ENCODE results near the gene ALPI.

The ALPI gene

DNA sequence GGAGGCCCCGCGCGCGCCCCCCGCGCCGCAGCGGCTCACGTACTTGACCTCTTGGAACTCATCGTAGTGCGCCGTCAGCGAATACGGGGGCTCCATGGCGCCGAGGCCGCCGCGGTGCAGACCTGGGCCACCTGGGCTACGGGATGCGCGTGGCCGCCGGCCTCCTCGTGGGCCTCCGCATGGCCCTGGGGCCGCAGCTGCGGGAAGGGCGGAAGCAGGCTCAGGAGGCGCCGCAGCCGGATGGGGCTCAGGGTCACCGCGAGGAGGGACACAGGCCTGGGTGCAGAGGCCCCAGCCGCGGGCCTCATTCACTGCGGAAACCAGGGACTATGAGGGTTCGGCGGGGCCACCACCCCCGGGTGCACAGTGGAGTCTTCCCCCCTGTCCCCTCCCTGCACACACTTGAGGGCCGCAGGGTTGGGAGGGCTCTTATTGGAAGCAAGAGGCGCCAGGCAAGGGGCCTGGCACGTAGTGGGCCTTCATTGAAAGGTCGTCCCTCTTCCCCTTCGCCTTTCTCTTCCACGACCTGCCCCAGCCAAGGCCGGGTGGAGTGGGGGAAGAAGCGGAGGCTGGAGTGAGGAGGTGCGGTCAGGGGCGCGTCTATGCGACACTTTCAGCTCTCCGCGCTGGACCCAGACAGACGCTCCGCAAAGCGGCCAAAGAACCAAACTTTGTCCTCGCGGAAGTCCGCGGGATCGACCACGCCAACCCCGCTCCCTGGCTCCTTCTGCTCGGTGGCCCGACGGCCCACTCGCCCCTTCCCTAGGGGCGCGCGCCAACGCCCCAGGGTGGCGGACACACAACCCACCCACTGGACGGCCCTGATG is 30.8 kb downstream of the ALPI start:
- DNase-seq: no peak

- no peak for DNase-seq
These were observed 31.6 kb downstream of the ALPI start, which contains the start of gene ECEL1 for GRCh38 chr2:232487385-232488096. ECEL1 (minus strand) TSS chr2:232487834; CDS start chr2:232486653, 1,181 bp downstream.

GRCh38 chr2:232488097-232488711 is 32.3 kb downstream of the ALPI start:
- no peak for DNase-seq

DNA sequence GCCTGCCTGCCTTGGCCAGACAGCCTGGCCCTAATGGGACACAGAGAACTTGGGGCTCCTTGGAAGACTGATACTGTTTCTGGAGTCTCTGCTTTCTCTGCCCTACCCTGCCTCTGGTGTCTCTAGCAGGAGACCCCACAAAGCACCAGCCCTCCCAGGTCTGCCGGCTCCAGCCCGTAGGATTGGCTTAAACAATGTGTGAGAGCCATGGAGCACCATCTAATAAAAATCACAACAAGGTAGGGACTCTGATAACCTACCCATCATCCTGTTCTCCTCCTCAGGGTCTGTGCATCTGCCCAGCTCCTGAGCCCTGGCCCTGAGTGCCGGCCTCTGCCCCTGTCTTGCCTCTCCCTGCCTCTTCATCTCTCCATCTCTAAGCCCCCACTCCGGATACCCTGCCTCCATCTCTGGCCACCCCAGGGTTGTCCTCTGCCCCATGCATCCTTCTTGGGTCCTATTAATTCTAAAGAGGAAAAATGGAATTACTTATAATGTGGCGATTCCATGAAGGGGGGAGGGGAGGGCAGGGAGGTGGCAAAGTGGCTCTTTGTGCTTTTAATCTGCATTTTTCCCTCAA is 32.9 kb downstream of the ALPI start:
- no peak for DNase-seq

DNA sequence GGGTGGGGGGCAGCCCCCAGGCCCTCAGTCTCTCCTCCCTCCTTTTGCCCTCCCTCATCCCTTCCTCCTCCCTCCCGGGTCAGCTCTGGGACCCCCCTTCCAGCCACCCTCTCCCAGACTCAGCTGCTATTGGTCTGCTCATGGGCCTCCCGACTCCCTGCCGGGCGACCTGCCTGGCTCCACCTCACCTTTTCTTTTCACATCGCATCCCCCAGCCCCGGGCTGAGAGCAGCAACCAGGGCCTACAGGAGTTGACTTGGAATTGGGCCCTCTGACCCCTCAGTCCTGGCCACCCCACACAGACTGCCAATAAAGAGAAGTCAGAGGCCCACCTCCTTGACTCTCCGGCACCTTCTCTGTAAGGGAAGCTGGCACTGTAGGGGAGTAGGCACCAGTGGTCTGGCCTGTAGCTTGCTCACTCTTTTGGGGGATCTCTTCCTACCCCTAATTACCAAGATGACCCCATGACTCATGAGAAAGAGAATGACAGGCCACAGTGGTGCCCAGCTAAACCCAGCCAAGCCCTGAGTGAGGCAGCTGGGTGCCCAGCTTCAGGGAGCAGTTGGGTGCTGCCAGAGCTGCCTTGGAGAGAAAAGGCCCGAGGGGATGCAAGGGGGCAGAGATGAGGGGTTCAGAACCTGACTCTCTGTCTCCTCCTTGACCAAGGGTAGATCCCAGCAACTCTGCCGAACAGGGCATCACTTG is 33.7 kb downstream of the ALPI start:
- DNase-seq: no peak

- DNase-seq: no peak
These were observed 34.5 kb downstream of the ALPI start for GRCh38 chr2:232490221-232491138.

- no peak for DNase-seq
These were observed 35.3 kb downstream of the ALPI start for GRCh38 chr2:232491139-232491780.

GRCh38 chr2:232492236-232492848 is 36.4 kb downstream of the ALPI start:
- DNase-seq: no peak

GRCh38 chr2:232492963-232493700 is 37.2 kb downstream of the ALPI start:
- no peak for DNase-seq

- no peak for DNase-seq
These were observed 37.9 kb downstream of the ALPI start for GRCh38 chr2:232493701-232494474.

DNA sequence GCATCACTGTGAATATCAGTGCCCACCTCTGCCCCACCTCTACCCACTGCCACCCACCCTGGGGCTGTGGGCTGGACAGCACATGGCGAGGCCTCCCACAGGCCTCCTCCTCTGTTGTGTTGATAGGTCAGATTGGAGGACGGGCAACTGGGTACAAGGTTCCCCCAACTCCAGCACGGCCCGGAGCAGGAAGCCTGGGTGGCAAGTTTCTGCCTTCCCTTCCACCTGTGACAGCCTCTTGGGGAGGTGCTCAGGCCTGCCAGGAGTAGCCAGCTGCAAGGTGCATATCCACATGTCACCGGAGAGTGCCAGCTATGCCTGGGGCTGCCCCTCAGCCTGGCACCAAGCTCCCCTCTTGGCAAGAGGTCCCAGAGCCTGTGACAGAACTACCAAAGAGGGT is 38.6 kb downstream of the ALPI start:
- no peak for DNase-seq

GRCh38 chr2:232495292-232495691 is 39.3 kb downstream of the ALPI start:
- no peak for DNase-seq

DNA sequence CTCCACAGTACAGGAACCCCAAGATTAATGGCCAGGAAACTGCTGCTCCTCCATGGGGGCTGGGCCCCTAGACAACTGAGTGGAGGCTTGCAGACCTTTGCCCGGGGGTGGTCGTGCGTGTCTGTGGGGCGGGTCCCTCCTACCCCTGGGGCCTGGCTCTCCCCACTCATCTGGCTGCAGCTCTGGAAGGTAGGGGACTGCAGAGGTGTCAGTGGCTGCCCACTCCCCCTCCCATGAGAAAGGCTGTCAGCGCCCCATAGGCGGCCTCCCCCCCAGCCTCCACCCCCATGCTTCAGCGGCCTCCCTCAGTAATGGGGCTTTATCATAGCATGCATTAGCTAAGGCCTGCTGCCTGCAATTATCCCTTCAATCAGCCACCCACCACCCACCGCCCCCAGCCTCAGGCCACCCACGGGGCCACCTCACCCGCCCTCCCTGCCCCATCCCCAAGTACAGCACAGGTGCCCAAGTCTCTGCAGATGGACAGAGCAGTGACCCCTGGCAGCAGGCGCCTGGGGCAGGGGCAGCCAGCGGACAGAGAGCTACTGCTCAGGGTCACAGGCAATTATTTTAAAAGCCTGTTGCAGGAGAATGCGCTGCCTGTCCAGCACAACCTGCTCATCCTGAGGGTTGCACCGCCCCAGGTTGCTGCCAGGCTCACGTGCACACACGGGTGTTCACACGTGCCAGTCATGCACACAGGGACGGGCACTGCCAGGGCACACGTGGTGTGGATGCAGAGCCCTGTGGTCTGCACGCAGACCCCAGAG is 40.7 kb downstream of the ALPI start:
- DNase-seq: no peak

DNA sequence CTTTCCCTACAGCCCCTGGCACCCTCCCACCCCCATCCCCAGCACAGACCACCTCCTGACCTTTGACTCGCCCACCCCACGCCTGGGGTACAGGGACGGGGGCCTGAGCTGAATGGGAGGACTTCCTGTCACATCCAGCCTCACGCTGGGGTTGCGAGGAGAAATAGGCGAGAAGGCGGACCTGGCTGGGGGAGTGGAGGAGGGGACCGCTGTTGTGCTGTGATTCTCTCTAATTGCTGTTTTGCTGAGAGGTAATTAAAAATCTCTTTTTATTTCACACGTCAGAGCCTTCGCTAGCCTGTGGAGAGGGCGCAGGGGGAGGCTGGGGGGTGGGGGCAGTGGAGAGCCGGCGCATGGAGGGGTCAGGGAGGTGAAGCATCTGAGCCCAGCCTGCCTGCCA is 41.4 kb downstream of the ALPI start:
- DNase-seq: no peak

DNA sequence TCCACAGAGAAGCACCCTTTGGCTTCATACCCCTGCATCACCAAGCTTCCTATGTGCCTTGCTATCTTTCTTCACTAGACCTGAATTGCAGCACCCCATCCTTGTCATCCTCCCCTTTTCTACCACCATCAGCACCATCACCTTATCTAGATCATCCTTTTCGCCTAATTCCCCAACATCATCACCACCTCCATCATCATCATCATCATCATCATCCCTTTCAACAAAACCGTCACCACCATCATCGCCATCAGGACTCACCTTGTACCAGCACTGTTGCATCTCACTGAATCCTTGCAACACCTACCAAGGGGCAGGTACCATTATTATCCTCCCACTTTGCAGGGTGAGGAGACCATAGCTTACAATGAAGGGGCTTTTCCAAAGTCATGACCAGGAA is 42.5 kb downstream of the ALPI start:
- DNase-seq: no peak

DNA sequence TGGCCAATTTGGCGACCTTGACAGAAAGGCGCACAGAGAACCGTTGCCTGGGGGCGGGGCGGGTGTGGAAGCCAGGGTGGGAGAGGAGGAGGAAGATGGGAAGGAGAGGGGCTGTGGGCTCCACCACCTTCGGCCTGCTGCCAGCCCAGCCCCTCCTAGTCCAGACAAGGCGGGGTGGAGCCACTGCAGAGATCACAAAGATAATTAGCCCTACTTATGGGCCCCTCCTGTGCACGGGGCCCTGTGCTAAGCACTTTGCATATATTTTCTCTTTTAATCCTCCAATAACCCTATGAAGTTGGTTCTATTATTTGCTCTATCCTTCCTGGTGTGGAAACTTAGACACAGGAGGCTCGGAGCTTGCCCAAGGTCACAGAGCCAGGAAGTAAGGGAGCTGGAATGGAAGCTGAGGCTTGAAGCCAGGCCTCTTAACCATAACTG is 45.4 kb downstream of the ALPI start:
- no peak for DNase-seq

GRCh38 chr2:232501794-232502390 is 45.9 kb downstream of the ALPI start:
- no peak for DNase-seq

DNA sequence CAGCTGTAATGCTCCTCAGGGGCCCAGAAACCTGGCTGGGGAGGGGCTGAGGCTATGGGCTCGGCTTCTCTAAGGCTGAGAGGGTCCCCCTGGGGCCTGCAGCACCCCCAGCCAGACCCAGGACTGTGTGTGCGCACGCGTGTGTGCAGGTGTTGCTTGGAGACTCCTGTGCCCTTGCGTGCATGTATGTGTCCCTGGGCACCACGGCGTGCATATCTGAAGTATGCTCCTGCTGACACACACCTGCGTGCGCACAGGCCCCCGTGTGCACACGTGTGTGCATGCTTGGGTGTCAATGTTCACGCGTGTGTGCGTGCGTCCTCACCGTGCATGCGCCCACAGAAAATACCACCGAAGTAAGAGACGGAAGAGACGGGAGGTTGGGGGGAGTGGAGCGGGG is 46.6 kb downstream of the ALPI start:
- no peak for DNase-seq
